ENCODE results near the gene CHMP2B. TPM values are rescaled to one million over a fixed set of nuclear protein-coding genes. Genes with fewer than 3 reads are reported as not detected.

The CHMP2B gene
- total and polyA plus RNA-seq, 9 of the 15 experiments (the other 6 are each of a cell fraction or from before 2014, with no cell fraction given) = 7.4 to 17.7 (median 10.6) TPM

- ChIA-PET CTCF (ENCODE audit: low intra/inter-chr PET ratio) (no interaction called here), POLR2A (no interaction called here)
- Histone ChIP-seq H3K4me2 (ENCODE audit: insufficient read depth, low read length) (no peak overlapping the region), H4K20me1 (replicated peaks; ENCODE audit: control insufficient read depth, insufficient read depth, low read length) (no peaks in the 10 kb centered on the region), H3K27ac (ENCODE audit: extremely low read depth, low read depth, low read length) (no peak overlapping the region), H3K4me1 (replicated peaks in 1 of 2; ENCODE audit: control insufficient read depth in 2 of 2, insufficient read depth in 2 of 2, low read length in 2 of 2) (no peaks in the 10 kb centered on the region), H3K36me3 (ENCODE audit: control insufficient read depth, insufficient read depth, low read length) (peaks cover 13% of the 10 kb centered on the region; the same call in 1 of the 3 replicates), H3K9me3 (replicated peaks; ENCODE audit: control insufficient read depth, insufficient read depth, low read depth, low read length) (no peaks in the 10 kb centered on the region), H3K4me3 (no peak overlapping the region), H2AFZ (ENCODE audit: low read depth, low read length) (no peak overlapping the region), H3K79me2 (ENCODE audit: control insufficient read depth, insufficient read depth, low read length) (no peaks in the 10 kb centered on the region), H3K9ac (ENCODE audit: insufficient read depth in 1 of 2, low read depth in 2 of 2, low read length in 2 of 2) (no peak overlapping the region), H3K9me1 (ENCODE audit: control insufficient read depth, insufficient read depth, low read length) (no peaks in the 10 kb centered on the region), H3K27me3 (ENCODE audit: control insufficient read depth in 2 of 2, insufficient read depth in 2 of 2, low read length in 2 of 2) (no peaks in the 10 kb centered on the region)
- no peak for ATAC-seq
- intact Hi-C loops (cut with micrococcal nuclease) (no loop called here), in situ Hi-C loops (cut with MboI) (no loop called here)
- FAIRE-seq = no peak
- no peak for DNase-seq (ENCODE audit: extremely low read depth in 1 of 4, low spot score in 3 of 4)
- 100% methylated on average over 1 of the region's 1 CpG for WGBS (ENCODE audit: insufficient coverage, low coverage, missing lambda C conversion rate)
- no TSS peak for BruUV-seq (replicated peaks)
- TF ChIP-seq MXI1 (IDR thresholded peaks at IDR 0.05; ENCODE audit: low read depth, low read length) = no peak
- no peak for TF ChIP-seq ETV1 (tag; conservative IDR thresholded peaks at IDR 0.05; ENCODE audit: low read depth)
- TF ChIP-seq AFF1 (IDR thresholded peaks at IDR 0.05; ENCODE audit: low read depth in 1 of 2, partially characterized antibody in 2 of 2) = no peak
- no peak for TF ChIP-seq TRIM28 (IDR thresholded peaks at IDR 0.05)
- no peak for TF ChIP-seq MITF (IDR thresholded peaks at IDR 0.05)
- no peak for TF ChIP-seq ZFPM2 (CRISPR knock-in tag; IDR thresholded peaks at IDR 0.05)
- TF ChIP-seq ZBTB40 (IDR thresholded peaks at IDR 0.05) = no peak
- TF ChIP-seq ZBTB40 (CRISPR knock-in tag; IDR thresholded peaks at IDR 0.05) = no peak
Measured at GRCh38 chr3:87248831-87249230, 21.7 kb downstream of the CHMP2B start.

Measured in K562 (cell line).